Measurements from ENCODE around the gene BLID. TPM values are rescaled to one million over a fixed set of nuclear protein-coding genes. Genes with fewer than 3 reads are reported as not detected.
A peak's percentile ranks its signal among the peaks of the same experiment; 100 is the strongest.

The BLID gene
- total RNA-seq, 1 donor from 2014 or later: not detected

DNA sequence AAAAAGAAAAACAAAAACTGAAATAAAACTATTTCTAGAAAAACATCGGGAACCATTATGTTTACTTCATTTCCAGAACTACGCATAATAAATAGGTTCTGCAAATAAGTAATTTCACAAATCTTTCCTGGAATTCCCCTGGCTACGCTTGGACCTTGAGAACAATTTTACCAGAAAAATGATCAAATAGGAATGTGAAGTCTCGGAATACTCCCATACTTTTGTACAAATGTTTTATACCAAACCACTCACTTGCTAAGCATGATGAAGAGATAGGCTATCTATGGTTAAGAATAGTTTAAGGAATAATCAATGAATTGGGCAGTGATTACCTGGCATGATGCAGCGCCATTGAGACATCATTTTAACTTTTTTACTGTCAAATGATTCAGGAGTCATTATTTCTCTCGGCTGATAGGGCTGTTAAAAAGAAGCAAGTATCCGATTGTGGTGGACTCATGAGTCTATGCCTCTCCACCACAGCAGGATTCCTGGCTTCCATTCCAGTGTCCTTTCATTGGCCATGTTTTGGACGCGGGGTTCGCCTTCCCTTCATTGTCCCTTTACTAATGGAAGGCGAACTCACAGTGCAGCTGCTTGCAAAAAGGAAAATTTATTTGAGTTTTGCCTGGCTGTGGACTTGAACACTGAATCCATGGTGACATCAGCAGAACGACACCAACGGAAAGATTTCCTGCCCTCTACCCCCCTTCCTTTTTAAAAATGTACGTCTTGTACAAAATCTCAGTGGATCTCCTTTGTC lies 39.9 kb upstream of the BLID start:
- H3K27ac ChIP-seq: no peak overlapping the region
- peaks cover 14% of the 10 kb centered on the region for H3K36me3 Mint-ChIP-seq
- H3K36me3 ChIP-seq: no peaks in the 10 kb centered on the region
- H3K9me3 ChIP-seq (ENCODE audit: low read depth): no peaks in the 10 kb centered on the region
- H3K27me3 Mint-ChIP-seq (ENCODE audit: insufficient read depth, low read depth): no peaks in the 10 kb centered on the region
- DNase-seq (ENCODE audit: low spot score): no peak
- TF ChIP-seq EZH2 (IDR thresholded peaks at IDR 0.05) (no peak), EZH2phosphoT487 (IDR thresholded peaks at IDR 0.05) (no peak)
- TF ChIP-seq, protein P1, sequence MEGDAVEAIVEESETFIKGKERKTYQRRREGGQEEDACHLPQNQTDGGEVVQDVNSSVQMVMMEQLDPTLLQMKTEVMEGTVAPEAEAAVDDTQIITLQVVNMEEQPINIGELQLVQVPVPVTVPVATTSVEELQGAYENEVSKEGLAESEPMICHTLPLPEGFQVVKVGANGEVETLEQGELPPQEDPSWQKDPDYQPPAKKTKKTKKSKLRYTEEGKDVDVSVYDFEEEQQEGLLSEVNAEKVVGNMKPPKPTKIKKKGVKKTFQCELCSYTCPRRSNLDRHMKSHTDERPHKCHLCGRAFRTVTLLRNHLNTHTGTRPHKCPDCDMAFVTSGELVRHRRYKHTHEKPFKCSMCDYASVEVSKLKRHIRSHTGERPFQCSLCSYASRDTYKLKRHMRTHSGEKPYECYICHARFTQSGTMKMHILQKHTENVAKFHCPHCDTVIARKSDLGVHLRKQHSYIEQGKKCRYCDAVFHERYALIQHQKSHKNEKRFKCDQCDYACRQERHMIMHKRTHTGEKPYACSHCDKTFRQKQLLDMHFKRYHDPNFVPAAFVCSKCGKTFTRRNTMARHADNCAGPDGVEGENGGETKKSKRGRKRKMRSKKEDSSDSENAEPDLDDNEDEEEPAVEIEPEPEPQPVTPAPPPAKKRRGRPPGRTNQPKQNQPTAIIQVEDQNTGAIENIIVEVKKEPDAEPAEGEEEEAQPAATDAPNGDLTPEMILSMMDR (IDR thresholded peaks at IDR 0.05): no peak
- no peaks in the 10 kb centered on the region for H3F3A ChIP-seq (ENCODE audit: low read depth)
- H4K20me1 ChIP-seq (ENCODE audit: low read depth): no peaks in the 10 kb centered on the region
- H3K4me3 Mint-ChIP-seq: no peak overlapping the region
- no peaks in the 10 kb centered on the region for H3K79me2 ChIP-seq (ENCODE audit: low read depth)
- H3K4me3 ChIP-seq: no peak overlapping the region
- H3K9me3 Mint-ChIP-seq: no peaks in the 10 kb centered on the region
- H3K27ac Mint-ChIP-seq: no peak overlapping the region
- H3K9ac ChIP-seq: no peak overlapping the region
- H2AFZ ChIP-seq (replicated peaks): peak overlapping the region; percentile 13
- no peaks in the 10 kb centered on the region for H3K27me3 ChIP-seq
- H3K4me2 ChIP-seq: no peak overlapping the region
- peaks cover 25% of the 10 kb centered on the region for H3K4me1 ChIP-seq
- peaks cover 36% of the 10 kb centered on the region for H3K4me1 Mint-ChIP-seq

DNA sequence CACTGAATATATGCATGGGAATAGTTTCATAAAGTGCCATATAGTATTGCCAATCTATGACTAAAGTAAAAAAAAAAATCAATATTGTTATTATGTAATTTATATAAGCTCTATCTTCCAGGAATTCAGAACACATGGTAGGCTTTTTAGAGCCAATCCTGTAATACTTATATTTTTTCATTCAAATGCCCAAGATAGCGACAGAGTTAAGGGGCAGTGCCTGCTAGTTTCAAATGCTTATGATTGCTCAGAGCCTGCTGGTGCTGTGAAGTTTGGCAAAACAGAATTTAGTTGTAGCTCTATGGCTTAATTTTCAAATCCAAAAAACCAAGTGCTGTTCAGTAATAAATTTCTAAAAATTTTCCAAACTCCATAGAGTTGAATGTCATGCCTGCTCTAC lies 39.0 kb upstream of the BLID start:
- peaks cover 32% of the 10 kb centered on the region for H3K4me1 Mint-ChIP-seq
- H3K4me1 ChIP-seq: peaks cover 21% of the 10 kb centered on the region
- no peak overlapping the region for H3K9ac ChIP-seq
- no peak overlapping the region for H3K27ac Mint-ChIP-seq
- TF ChIP-seq EZH2 (IDR thresholded peaks at IDR 0.05): no peak
- TF ChIP-seq EZH2phosphoT487 (IDR thresholded peaks at IDR 0.05): no peak
- TF ChIP-seq, protein P1 (IDR thresholded peaks at IDR 0.05): no peak
- no peaks in the 10 kb centered on the region for H3K27me3 ChIP-seq
- no peak overlapping the region for H3K4me3 ChIP-seq
- H3K9me3 Mint-ChIP-seq: no peaks in the 10 kb centered on the region
- H3K27me3 Mint-ChIP-seq (ENCODE audit: insufficient read depth, low read depth): no peaks in the 10 kb centered on the region
- peaks cover 14% of the 10 kb centered on the region for H3K36me3 Mint-ChIP-seq
- H3K9me3 ChIP-seq (ENCODE audit: low read depth): no peaks in the 10 kb centered on the region
- no peak overlapping the region for H3K27ac ChIP-seq
- H3K79me2 ChIP-seq (ENCODE audit: low read depth): no peaks in the 10 kb centered on the region
- no peak for DNase-seq (ENCODE audit: low spot score)
- no peaks in the 10 kb centered on the region for H3K36me3 ChIP-seq
- no peak overlapping the region for H3K4me3 Mint-ChIP-seq
- H3F3A ChIP-seq (ENCODE audit: low read depth): no peaks in the 10 kb centered on the region
- H3K4me2 ChIP-seq: no peak overlapping the region
- no peak overlapping the region for H2AFZ ChIP-seq (replicated peaks)
- H4K20me1 ChIP-seq (ENCODE audit: low read depth): no peaks in the 10 kb centered on the region

DNA sequence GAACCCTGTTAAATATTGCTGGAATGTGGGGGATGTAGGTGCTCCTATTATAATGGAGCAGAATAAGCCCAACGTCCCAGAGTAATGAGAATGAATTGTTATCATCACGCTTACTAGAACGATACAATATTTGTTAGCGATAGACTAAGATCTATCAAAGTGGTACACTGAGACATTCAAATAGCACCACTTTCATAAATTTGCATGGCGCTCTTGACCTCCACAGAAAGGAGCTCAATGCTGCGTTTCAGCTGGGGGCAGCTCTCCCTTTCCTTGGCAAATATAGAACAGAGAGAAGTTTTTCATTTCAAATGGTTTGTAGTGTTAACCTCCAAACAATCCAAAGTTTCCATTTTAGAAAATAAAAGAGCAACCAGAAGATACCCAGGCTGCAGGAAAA lies 38.2 kb upstream of the BLID start:
- Mint-ChIP-seq H3K4me3 (no peak overlapping the region), H3K9me3 (no peaks in the 10 kb centered on the region), H3K27me3 (ENCODE audit: insufficient read depth, low read depth) (no peaks in the 10 kb centered on the region), H3K27ac (no peak overlapping the region), H3K36me3 (peaks cover 14% of the 10 kb centered on the region), H3K4me1 (peaks cover 24% of the 10 kb centered on the region)
- Histone ChIP-seq H4K20me1 (ENCODE audit: low read depth) (no peaks in the 10 kb centered on the region), H3K4me2 (no peak overlapping the region), H3K79me2 (ENCODE audit: low read depth) (no peaks in the 10 kb centered on the region), H3K4me1 (peaks cover 13% of the 10 kb centered on the region), H3K27me3 (no peaks in the 10 kb centered on the region), H3K9ac (no peak overlapping the region), H3F3A (ENCODE audit: low read depth) (no peaks in the 10 kb centered on the region), H3K27ac (no peak overlapping the region), H3K9me3 (ENCODE audit: low read depth) (no peaks in the 10 kb centered on the region), H2AFZ (replicated peaks) (no peak overlapping the region), H3K36me3 (no peaks in the 10 kb centered on the region), H3K4me3 (no peak overlapping the region)
- no peak for DNase-seq (ENCODE audit: low spot score)
- TF ChIP-seq EZH2 (IDR thresholded peaks at IDR 0.05) (no peak), EZH2phosphoT487 (IDR thresholded peaks at IDR 0.05) (no peak)
- TF ChIP-seq, protein P1 (IDR thresholded peaks at IDR 0.05): no peak
